ENCODE measurements around the gene KCNT2.

Gene KCNT2

DNA sequence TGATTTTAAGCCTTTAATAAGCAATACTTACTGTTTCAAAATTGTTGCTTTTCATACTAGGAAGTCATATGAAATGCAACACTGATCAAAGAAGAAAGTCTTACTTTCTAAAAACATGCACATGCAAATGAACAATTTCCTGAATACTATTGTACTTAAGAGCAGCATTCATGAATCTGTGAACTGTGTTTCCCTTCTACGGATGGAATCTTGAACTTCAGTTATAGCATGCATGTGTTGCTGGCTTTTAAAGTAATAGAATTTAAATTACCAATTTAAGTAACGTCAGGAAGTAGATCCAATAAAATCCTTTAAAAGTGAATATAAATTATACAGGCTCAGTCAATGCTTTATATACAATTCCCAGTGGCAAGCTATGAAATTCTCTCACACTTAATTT, 348.9 kb downstream of the KCNT2 start (continued):
- TF ChIP-seq, protein P1, sequence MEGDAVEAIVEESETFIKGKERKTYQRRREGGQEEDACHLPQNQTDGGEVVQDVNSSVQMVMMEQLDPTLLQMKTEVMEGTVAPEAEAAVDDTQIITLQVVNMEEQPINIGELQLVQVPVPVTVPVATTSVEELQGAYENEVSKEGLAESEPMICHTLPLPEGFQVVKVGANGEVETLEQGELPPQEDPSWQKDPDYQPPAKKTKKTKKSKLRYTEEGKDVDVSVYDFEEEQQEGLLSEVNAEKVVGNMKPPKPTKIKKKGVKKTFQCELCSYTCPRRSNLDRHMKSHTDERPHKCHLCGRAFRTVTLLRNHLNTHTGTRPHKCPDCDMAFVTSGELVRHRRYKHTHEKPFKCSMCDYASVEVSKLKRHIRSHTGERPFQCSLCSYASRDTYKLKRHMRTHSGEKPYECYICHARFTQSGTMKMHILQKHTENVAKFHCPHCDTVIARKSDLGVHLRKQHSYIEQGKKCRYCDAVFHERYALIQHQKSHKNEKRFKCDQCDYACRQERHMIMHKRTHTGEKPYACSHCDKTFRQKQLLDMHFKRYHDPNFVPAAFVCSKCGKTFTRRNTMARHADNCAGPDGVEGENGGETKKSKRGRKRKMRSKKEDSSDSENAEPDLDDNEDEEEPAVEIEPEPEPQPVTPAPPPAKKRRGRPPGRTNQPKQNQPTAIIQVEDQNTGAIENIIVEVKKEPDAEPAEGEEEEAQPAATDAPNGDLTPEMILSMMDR (tag by site-specific recombination; IDR thresholded peaks at IDR 0.05) = no peak

DNA sequence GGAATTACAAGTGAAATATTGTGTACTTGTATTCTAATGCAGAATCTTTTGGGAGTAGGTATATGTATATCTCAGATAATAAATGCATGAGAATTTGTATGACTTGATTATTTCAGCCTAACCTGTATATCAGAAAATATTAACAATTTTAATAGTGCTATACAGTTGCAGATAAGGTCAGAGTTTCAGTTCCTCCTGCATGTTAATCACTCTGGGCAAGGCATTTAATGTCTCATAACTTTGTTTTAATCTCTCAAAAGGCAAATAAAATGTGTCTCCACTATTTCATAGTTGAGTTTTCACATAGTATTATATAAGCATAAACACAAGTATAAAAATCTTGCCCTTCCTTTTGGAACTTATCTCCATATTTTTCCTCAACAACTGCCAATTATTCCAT, 352.5 kb downstream of the KCNT2 start:
- POLR2A ChIA-PET = no interaction called here
- Histone ChIP-seq H3K4me1 (ENCODE audit: control insufficient read depth, insufficient read depth, low read length) (no peaks in the 10 kb centered on the region), H3K4me3 (ENCODE audit: low read depth, low read length) (no peak overlapping the region), H3K27ac (ENCODE audit: extremely low read depth, low read depth, low read length) (no peak overlapping the region), H3K36me3 (ENCODE audit: control insufficient read depth in 2 of 2, insufficient read depth in 1 of 2, low read length in 2 of 2) (no peaks in the 10 kb centered on the region), H3K9me3 (ENCODE audit: control insufficient read depth, insufficient read depth, low read depth, low read length) (no peaks in the 10 kb centered on the region)
- CTCF ChIA-PET = no interaction called here
- TF ChIP-seq ZNF585B (tag by site-specific recombination; IDR thresholded peaks at IDR 0.05) (no peak), KLF1 (tag by site-specific recombination; IDR thresholded peaks at IDR 0.05) (no peak), ZNF747 (tag by site-specific recombination; IDR thresholded peaks at IDR 0.05) (no peak), ZNF354C (tag by site-specific recombination; IDR thresholded peaks at IDR 0.05; ENCODE audit: borderline replicate concordance, low read depth) (no peak), ZNF266 (tag by site-specific recombination; IDR thresholded peaks at IDR 0.05; ENCODE audit: low read depth) (no peak), ZNF677 (tag by site-specific recombination; IDR thresholded peaks at IDR 0.05) (no peak), ZNF549 (tag by site-specific recombination; IDR thresholded peaks at IDR 0.05) (no peak)
- TF ChIP-seq, protein P2, sequence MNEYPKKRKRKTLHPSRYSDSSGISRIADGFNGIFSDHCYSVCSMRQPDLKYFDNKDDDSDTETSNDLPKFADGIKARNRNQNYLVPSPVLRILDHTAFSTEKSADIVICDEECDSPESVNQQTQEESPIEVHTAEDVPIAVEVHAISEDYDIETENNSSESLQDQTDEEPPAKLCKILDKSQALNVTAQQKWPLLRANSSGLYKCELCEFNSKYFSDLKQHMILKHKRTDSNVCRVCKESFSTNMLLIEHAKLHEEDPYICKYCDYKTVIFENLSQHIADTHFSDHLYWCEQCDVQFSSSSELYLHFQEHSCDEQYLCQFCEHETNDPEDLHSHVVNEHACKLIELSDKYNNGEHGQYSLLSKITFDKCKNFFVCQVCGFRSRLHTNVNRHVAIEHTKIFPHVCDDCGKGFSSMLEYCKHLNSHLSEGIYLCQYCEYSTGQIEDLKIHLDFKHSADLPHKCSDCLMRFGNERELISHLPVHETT (tag by site-specific recombination; IDR thresholded peaks at IDR 0.05) = no peak
- TF ChIP-seq, protein P3, sequence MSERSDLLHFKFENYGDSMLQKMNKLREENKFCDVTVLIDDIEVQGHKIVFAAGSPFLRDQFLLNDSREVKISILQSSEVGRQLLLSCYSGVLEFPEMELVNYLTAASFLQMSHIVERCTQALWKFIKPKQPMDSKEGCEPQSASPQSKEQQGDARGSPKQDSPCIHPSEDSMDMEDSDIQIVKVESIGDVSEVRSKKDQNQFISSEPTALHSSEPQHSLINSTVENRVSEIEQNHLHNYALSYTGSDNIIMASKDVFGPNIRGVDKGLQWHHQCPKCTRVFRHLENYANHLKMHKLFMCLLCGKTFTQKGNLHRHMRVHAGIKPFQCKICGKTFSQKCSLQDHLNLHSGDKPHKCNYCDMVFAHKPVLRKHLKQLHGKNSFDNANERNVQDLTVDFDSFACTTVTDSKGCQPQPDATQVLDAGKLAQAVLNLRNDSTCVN (tag by site-specific recombination; optimal IDR thresholded peaks at IDR 0.05) = no peak

DNA sequence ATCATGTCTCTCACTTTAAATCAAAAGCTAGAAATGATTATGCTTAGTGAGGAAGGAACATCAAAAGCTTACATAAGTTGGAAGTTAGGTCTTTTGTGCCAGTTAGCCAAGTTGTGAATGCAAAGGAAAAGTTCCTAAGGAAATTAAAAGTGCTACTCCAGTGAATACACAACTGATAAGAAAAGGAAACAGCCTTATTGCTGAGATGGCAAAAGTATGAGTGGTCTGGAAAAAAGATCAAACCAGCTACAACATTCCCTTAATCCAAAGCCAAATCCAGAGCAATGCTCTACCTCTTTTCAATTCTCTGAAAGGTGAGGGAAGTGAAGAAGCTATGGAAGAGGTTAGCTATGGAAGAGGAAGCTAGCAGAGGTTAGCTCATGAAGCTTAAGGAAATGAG, 378.7 kb downstream of the KCNT2 start:
- Histone ChIP-seq H3K4me1 (ENCODE audit: control insufficient read depth, insufficient read depth, low read length) (no peaks in the 10 kb centered on the region), H3K9me3 (ENCODE audit: control insufficient read depth, insufficient read depth, low read depth, low read length) (no peaks in the 10 kb centered on the region), H3K36me3 (ENCODE audit: control insufficient read depth in 2 of 2, insufficient read depth in 1 of 2, low read length in 2 of 2) (no peaks in the 10 kb centered on the region), H3K27ac (ENCODE audit: extremely low read depth, low read depth, low read length) (no peak overlapping the region), H3K4me3 (ENCODE audit: low read depth, low read length) (no peak overlapping the region)
- CTCF ChIA-PET = no interaction called here
- POLR2A ChIA-PET = no interaction called here
- TF ChIP-seq FEZF1 (tag by site-specific recombination; IDR thresholded peaks at IDR 0.05) (no peak), ZNF837 (tag by site-specific recombination; IDR thresholded peaks at IDR 0.05) (no peak), GLIS1 (tag by site-specific recombination; IDR thresholded peaks at IDR 0.05) (no peak), ZNF747 (tag by site-specific recombination; IDR thresholded peaks at IDR 0.05) (no peak), ZNF707 (tag by site-specific recombination; IDR thresholded peaks at IDR 0.05) (no peak), ZNF174 (tag by site-specific recombination; IDR thresholded peaks at IDR 0.05) (no peak), ZBTB20 (tag by site-specific recombination; IDR thresholded peaks at IDR 0.05) (no peak)
- TF ChIP-seq, protein P3 (tag by site-specific recombination; optimal IDR thresholded peaks at IDR 0.05) = no peak
- TF ChIP-seq, protein P4, sequence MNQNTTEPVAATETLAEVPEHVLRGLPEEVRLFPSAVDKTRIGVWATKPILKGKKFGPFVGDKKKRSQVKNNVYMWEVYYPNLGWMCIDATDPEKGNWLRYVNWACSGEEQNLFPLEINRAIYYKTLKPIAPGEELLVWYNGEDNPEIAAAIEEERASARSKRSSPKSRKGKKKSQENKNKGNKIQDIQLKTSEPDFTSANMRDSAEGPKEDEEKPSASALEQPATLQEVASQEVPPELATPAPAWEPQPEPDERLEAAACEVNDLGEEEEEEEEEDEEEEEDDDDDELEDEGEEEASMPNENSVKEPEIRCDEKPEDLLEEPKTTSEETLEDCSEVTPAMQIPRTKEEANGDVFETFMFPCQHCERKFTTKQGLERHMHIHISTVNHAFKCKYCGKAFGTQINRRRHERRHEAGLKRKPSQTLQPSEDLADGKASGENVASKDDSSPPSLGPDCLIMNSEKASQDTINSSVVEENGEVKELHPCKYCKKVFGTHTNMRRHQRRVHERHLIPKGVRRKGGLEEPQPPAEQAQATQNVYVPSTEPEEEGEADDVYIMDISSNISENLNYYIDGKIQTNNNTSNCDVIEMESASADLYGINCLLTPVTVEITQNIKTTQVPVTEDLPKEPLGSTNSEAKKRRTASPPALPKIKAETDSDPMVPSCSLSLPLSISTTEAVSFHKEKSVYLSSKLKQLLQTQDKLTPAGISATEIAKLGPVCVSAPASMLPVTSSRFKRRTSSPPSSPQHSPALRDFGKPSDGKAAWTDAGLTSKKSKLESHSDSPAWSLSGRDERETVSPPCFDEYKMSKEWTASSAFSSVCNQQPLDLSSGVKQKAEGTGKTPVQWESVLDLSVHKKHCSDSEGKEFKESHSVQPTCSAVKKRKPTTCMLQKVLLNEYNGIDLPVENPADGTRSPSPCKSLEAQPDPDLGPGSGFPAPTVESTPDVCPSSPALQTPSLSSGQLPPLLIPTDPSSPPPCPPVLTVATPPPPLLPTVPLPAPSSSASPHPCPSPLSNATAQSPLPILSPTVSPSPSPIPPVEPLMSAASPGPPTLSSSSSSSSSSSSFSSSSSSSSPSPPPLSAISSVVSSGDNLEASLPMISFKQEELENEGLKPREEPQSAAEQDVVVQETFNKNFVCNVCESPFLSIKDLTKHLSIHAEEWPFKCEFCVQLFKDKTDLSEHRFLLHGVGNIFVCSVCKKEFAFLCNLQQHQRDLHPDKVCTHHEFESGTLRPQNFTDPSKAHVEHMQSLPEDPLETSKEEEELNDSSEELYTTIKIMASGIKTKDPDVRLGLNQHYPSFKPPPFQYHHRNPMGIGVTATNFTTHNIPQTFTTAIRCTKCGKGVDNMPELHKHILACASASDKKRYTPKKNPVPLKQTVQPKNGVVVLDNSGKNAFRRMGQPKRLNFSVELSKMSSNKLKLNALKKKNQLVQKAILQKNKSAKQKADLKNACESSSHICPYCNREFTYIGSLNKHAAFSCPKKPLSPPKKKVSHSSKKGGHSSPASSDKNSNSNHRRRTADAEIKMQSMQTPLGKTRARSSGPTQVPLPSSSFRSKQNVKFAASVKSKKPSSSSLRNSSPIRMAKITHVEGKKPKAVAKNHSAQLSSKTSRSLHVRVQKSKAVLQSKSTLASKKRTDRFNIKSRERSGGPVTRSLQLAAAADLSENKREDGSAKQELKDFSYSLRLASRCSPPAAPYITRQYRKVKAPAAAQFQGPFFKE (tag by site-specific recombination; IDR thresholded peaks at IDR 0.05; ENCODE audit: borderline replicate concordance) = no peak
- TF ChIP-seq, protein P5, sequence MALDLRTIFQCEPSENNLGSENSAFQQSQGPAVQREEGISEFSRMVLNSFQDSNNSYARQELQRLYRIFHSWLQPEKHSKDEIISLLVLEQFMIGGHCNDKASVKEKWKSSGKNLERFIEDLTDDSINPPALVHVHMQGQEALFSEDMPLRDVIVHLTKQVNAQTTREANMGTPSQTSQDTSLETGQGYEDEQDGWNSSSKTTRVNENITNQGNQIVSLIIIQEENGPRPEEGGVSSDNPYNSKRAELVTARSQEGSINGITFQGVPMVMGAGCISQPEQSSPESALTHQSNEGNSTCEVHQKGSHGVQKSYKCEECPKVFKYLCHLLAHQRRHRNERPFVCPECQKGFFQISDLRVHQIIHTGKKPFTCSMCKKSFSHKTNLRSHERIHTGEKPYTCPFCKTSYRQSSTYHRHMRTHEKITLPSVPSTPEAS (tag by site-specific recombination; IDR thresholded peaks at IDR 0.05) = no peak
- TF ChIP-seq, protein P6, sequence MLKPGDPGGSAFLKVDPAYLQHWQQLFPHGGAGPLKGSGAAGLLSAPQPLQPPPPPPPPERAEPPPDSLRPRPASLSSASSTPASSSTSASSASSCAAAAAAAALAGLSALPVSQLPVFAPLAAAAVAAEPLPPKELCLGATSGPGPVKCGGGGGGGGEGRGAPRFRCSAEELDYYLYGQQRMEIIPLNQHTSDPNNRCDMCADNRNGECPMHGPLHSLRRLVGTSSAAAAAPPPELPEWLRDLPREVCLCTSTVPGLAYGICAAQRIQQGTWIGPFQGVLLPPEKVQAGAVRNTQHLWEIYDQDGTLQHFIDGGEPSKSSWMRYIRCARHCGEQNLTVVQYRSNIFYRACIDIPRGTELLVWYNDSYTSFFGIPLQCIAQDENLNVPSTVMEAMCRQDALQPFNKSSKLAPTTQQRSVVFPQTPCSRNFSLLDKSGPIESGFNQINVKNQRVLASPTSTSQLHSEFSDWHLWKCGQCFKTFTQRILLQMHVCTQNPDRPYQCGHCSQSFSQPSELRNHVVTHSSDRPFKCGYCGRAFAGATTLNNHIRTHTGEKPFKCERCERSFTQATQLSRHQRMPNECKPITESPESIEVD (tag by site-specific recombination; IDR thresholded peaks at IDR 0.05) = no peak
